HepG2 (cell line): ENCODE measurements around the gene EFCAB3. TPM values are rescaled to one million over a fixed set of nuclear protein-coding genes. Genes with fewer than 3 reads are reported as not detected.

Source experiments
- ATAC-seq: fragments of 200-7000 bp; cut with Tn5 transposase; 3 replicates; pipeline ENCODE4 v1.9.1; 2020; ENCODE audit warnings: mild to moderate bottlenecking, moderate library complexity
- BruUV-seq: library from RNA; stranded (reverse); fragments of 400-500 nt; replicated peaks from 2 replicates; lab custom pipeline; 2021; lab: Mats Ljungman, UMichigan
- CTCF ChIA-PET: fragments of 300-600 bp; formaldehyde crosslinking; extraction: SDS; loops from one replicate; lab custom pipeline; 2021; ENCODE audit warnings: low total read pairs, inconsistent platforms, low intra/inter-chr PET ratio; lab: Yijun Ruan, JAX
- POLR2A ChIA-PET: fragments of 350-600 bp; sonication (Branson Sonifier 250); formaldehyde crosslinking; loops from one replicate; lab custom pipeline; 2020; ENCODE audit warnings: antibody characterized with exemption, inconsistent platforms; lab: Yijun Ruan, JAX
- DNase-seq: peaks from one replicate; pipeline ENCODE4 v3.0.0-alpha.2; 2015; ENCODE audit warnings: low spot score
- FAIRE-seq: peaks from 3 replicates; lab custom pipeline; 2011; peaks lifted over from hg19 to GRCh38; lab: Jason Lieb, UNC
- H2AFZ ChIP-seq: one replicate; pipeline ENCODE4 v1.6.1; 2011; ENCODE audit warnings: low read length, inconsistent platforms
- H3K27ac ChIP-seq: fragments of 300-600 bp; 3 replicates; pipeline ENCODE4 v1.8.0; 2011; ENCODE audit warnings: mixed run types, mild to moderate bottlenecking, mixed read lengths, low read length, inconsistent platforms; ENCODE audit not compliant: insufficient read depth; ENCODE audit errors: extremely low read length
- H3K27me3 ChIP-seq, 2 experiments: fragments of 200-600 bp in 1 of 2; 2 replicates in 1 of 2; 3 replicates in 1 of 2; pipeline versions ENCODE4 v1.6.0 to v1.8.0; 2011; ENCODE audit warnings: low read length in 2 of 2, mild to moderate bottlenecking in 2 of 2, moderate library complexity in 2 of 2, inconsistent platforms in 1 of 2; ENCODE audit not compliant: insufficient read depth in 2 of 2, control insufficient read depth in 1 of 2
- H3K36me3 ChIP-seq, 2 experiments: fragments of 200-600 bp in 1 of 2; replicated peaks in 1 of 2; 2 replicates in 1 of 2; 3 replicates in 1 of 2; pipeline versions ENCODE4 v1.5.1 to v1.8.0; 2011; ENCODE audit warnings: low read length in 2 of 2, inconsistent platforms in 1 of 2; ENCODE audit not compliant: insufficient read depth in 2 of 2, control insufficient read depth in 1 of 2
- H3K4me1 ChIP-seq: 2 replicates; pipeline ENCODE4 v1.5.1; 2012; ENCODE audit warnings: low read length, inconsistent platforms; ENCODE audit not compliant: insufficient read depth
- H3K4me2 ChIP-seq: 2 replicates; pipeline ENCODE4 v1.6.0; 2011; ENCODE audit warnings: low read depth, low read length, inconsistent platforms
- H3K4me3 ChIP-seq, 3 experiments: fragments of 200-600 bp in 1 of 3; sonication (generic), shearing (Covaris generic) in 1 of 3; replicated peaks in 1 of 3; 2 replicates each; pipeline ENCODE4 v1.5.1; 2011 to 2016; ENCODE audit warnings: low read length in 3 of 3, inconsistent platforms in 2 of 3, low read depth in 2 of 3, mild to moderate bottlenecking in 2 of 3, control low read depth in 1 of 3, mixed read lengths in 1 of 3; ENCODE audit not compliant: insufficient read depth in 1 of 3
- H3K79me2 ChIP-seq: one replicate; pipeline ENCODE4 v1.6.1; 2011; ENCODE audit warnings: low read length, inconsistent platforms; ENCODE audit not compliant: insufficient read depth
- H3K9ac ChIP-seq: 2 replicates; pipeline ENCODE4 v1.6.0; 2011; ENCODE audit warnings: mild to moderate bottlenecking, low read depth, low read length, inconsistent platforms; ENCODE audit not compliant: insufficient read depth
- H3K9me3 ChIP-seq: 2 replicates; pipeline ENCODE4 v1.5.1; 2012; ENCODE audit warnings: mild to moderate bottlenecking, low read length
- H4K20me1 ChIP-seq: 2 replicates; pipeline ENCODE4 v1.6.0; 2011; ENCODE audit warnings: inconsistent platforms, mild to moderate bottlenecking, low read length, moderate library complexity; ENCODE audit not compliant: insufficient read depth
- GABPA ChIP-seq, 2 experiments: IDR thresholded peaks; 2 replicates each; pipeline ENCODE4 v1.6.1; 2011 to 2016; ENCODE audit warnings: low read depth in 2 of 2, low read length in 1 of 2, missing biosample characterization in 1 of 2, missing genetic modification characterization in 1 of 2
- THRA ChIP-seq: sonication (generic); formaldehyde crosslinking; IDR thresholded peaks from 2 replicates; pipeline ENCODE4 v1.4.0; 2020; ENCODE audit warnings: missing genetic modification reagents, borderline replicate concordance
- ZBTB40 ChIP-seq, 2 experiments: fragments of 450-650 bp in 1 of 2; sonication (generic) in 1 of 2; formaldehyde crosslinking in 1 of 2; IDR thresholded peaks; 2 replicates each; pipeline versions ENCODE4 v1.6.1 to v1.8.0; 2016 to 2022; ENCODE audit warnings: antibody characterized with exemption in 1 of 2, mild to moderate bottlenecking in 1 of 2, missing genetic modification reagents in 1 of 2
- ZFP82 ChIP-seq: sonication (generic); formaldehyde crosslinking; IDR thresholded peaks from 2 replicates; pipeline ENCODE4 v1.5.1; 2020; ENCODE audit warnings: mild to moderate bottlenecking, missing genetic modification reagents, borderline replicate concordance
- ZNF17 ChIP-seq: sonication (generic); formaldehyde crosslinking; IDR thresholded peaks from 2 replicates; pipeline ENCODE4 v1.5.0; 2020; ENCODE audit warnings: mild to moderate bottlenecking, missing genetic modification reagents
- ZNF766 ChIP-seq: sonication (generic); formaldehyde crosslinking; IDR thresholded peaks from 2 replicates; pipeline ENCODE4 v1.5.0; 2020; ENCODE audit warnings: missing genetic modification reagents, borderline replicate concordance
- in situ Hi-C: cut with HindIII; loops from 2 replicates; pipeline ENCODE4 v1.10.0; 2017; ENCODE audit warnings: low pct_unique_long_range_greater_than_20kb; ENCODE audit not compliant: extremely low pct_ligation_motif_present
- intact Hi-C: fragments of 100-400 bp; cut with micrococcal nuclease; formaldehyde crosslinking; loops from one replicate; pipeline ENCODE4 v1.10.0; 2022; ENCODE audit not compliant: unreplicated experiment
- polyA plus RNA-seq, 8 experiments: library from polyadenylated mRNA; depleted of rRNA in 3 of 8; stranded (reverse) in 7 of 8; unstranded in 1 of 8; fragments of >200 nt; fragmentation: Illumina TruSeq in 4 of 8; extraction: Trizol in 4 of 8; gene quantifications; 2 replicates each; pipeline versions ENCODE4 v1.2.1 to v1.2.3, GENCODE V29; 2011 to 2016; ENCODE audit warnings: low read depth in 4 of 8, missing spikeins in 1 of 8, mixed read lengths in 1 of 8; ENCODE audit not compliant: insufficient read depth in 1 of 8
- total RNA-seq, 5 experiments: library from RNA; depleted of rRNA; stranded (reverse); fragments of >200 nt; fragmentation: Illumina TruSeq; extraction: Trizol; gene quantifications; 2 replicates each; pipeline ENCODE4 v1.2.3, GENCODE V29; 2016; ENCODE audit warnings: low read depth in 1 of 5

EFCAB3 gene
- total and polyA plus RNA-seq, 2 of the 13 experiments (the other 11 are each of a cell fraction or from before 2014, with no cell fraction given), result not detected

- TF ChIP-seq ZBTB40 (IDR thresholded peaks at IDR 0.05) (no peak), ZBTB40 (CRISPR knock-in tag; IDR thresholded peaks at IDR 0.05) (no peak), ZNF766 (CRISPR knock-in tag) (no peak), GABPA (IDR thresholded peaks at IDR 0.05; ENCODE audit: low read depth, low read length) (no peak), GABPA (CRISPR knock-in tag; IDR thresholded peaks at IDR 0.05; ENCODE audit: low read depth) (no peak)
Measured at GRCh38 chr17:62380253-62380652, at the start of gene EFCAB3 (continued).

DNA sequence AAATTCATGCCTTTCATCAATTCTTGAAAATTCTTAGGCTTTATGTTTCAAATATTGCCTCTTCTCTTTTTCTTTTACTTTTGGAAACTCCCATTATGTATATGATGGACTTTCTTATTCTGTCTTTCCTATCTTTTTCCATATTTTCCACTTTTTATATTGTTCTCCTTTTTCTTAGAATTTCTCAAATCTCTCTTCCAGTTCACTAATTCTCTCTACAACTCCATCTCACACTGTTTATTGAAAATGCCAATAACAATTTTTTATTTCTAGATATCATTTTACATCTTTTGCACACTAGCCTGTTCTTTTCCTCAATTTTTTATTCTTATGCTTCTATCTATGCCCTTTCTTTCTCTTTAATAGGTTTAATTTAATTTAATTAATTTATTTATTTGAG lies 43.8 kb upstream of the EFCAB3 start:
- intact Hi-C loops, result no loop called here
- TF ChIP-seq THRA (CRISPR knock-in tag) (no peak), ZFP82 (CRISPR knock-in tag) (peak; percentile 51; the same call in 1 of the 2 replicates), ZNF17 (CRISPR knock-in tag) (no peak)
- Histone ChIP-seq H4K20me1 (no peaks in the 10 kb centered on the region), H3K4me2 (no peak overlapping the region), H3K9me3 (no peaks in the 10 kb centered on the region; the same call in 1 of the 2 replicates), H3K27ac (no peak overlapping the region), H3K36me3 (no peaks in the 10 kb centered on the region), H3K79me2 (no peaks in the 10 kb centered on the region), H3K9ac (no peak overlapping the region), H3K4me3 (no peak overlapping the region), H3K4me1 (no peaks in the 10 kb centered on the region), H3K27me3 (peaks cover 0 to 3% of the 10 kb centered on the region in 2 experiments; a peak in 1 of 5 replicates), H2AFZ (no peak overlapping the region)
- DNase-seq, result no peak
- in situ Hi-C loops, result no loop called here
- FAIRE-seq, result no peak
- no peak for ATAC-seq
- no TSS peak for BruUV-seq
- ChIA-PET POLR2A (no interaction called here), CTCF (no interaction called here)
